WTC11 (cell line): ENCODE data around the gene ZNF135. TPM values are rescaled to one million over a fixed set of nuclear protein-coding genes. Genes with fewer than 3 reads are reported as not detected.

ENCODE experiments used
- ATAC-seq: fragments of 200-7000 bp; cut with Tn5 transposase; 2 replicates; pipeline ENCODE4 v1.10.0; 2021; ENCODE audit warnings: mild to moderate bottlenecking, moderate library complexity
- CTCF ChIA-PET: fragments of 300-600 bp; sonication (Branson Sonifier 250); formaldehyde crosslinking; loops from one replicate; lab custom pipeline; 2021; ENCODE audit warnings: antibody characterized with exemption; lab: Charles Lee
- POLR2A ChIA-PET: fragments of 350-600 bp; sonication (Branson Sonifier 250); formaldehyde crosslinking; loops from one replicate; lab custom pipeline; 2021; ENCODE audit warnings: antibody characterized with exemption; lab: Charles Lee
- DNase-seq: peaks from one replicate; pipeline ENCODE4 v3.0.0; 2021; ENCODE audit warnings: low spot score
- H3K27ac Mint-ChIP-seq: 2 replicates; pipeline ENCODE4 v1.8.0; 2021; ENCODE audit warnings: mixed read lengths
- H3K27me3 Mint-ChIP-seq: 2 replicates; pipeline ENCODE4 v1.8.0; 2021; ENCODE audit warnings: low read depth, mild to moderate bottlenecking, moderate library complexity, mixed read lengths
- H3K36me3 Mint-ChIP-seq: 2 replicates; pipeline ENCODE4 v1.8.0; 2021; ENCODE audit warnings: mixed read lengths
- H3K4me1 Mint-ChIP-seq: 2 replicates; pipeline ENCODE4 v1.8.0; 2022; ENCODE audit warnings: mixed read lengths
- H3K4me3 Mint-ChIP-seq: 2 replicates; pipeline ENCODE4 v1.8.0; 2021; ENCODE audit warnings: mild to moderate bottlenecking, moderate library complexity, mixed read lengths
- H3K9me3 Mint-ChIP-seq: 2 replicates; pipeline ENCODE4 v1.8.0; 2021; ENCODE audit warnings: mixed read lengths
- ATF1 ChIP-seq: sonication (generic); formaldehyde crosslinking; IDR thresholded peaks from 2 replicates; pipeline ENCODE4 v1.8.1; 2023; ENCODE audit warnings: mild to moderate bottlenecking, moderate library complexity, missing genetic modification reagents
- CREB1 ChIP-seq: sonication (generic); formaldehyde crosslinking; IDR thresholded peaks from 2 replicates; pipeline ENCODE4 v1.8.0; 2023; ENCODE audit warnings: mild to moderate bottlenecking, missing genetic modification reagents
- ESRRA ChIP-seq: sonication (generic); formaldehyde crosslinking; IDR thresholded peaks from 2 replicates; pipeline ENCODE4 v1.8.1; 2022; ENCODE audit warnings: mild to moderate bottlenecking, missing genetic modification reagents, borderline replicate concordance
- FOXJ3 ChIP-seq: sonication (generic); formaldehyde crosslinking; IDR thresholded peaks from 2 replicates; pipeline ENCODE4 v1.9.0; 2021; ENCODE audit warnings: missing genetic modification reagents, mild to moderate bottlenecking, borderline replicate concordance
- FOXK1 ChIP-seq: sonication (generic); formaldehyde crosslinking; IDR thresholded peaks from 2 replicates; pipeline ENCODE4 v1.8.0; 2022; ENCODE audit warnings: mild to moderate bottlenecking, moderate library complexity, missing genetic modification reagents
- FOXP1 ChIP-seq: sonication (generic); formaldehyde crosslinking; IDR thresholded peaks from 2 replicates; pipeline ENCODE4 v1.8.0; 2022; ENCODE audit warnings: missing genetic modification reagents, mild to moderate bottlenecking, moderate library complexity, borderline replicate concordance
- KAT7 ChIP-seq: sonication (generic); formaldehyde crosslinking; IDR thresholded peaks from 2 replicates; pipeline ENCODE4 v1.8.1; 2023; ENCODE audit warnings: missing genetic modification reagents, mild to moderate bottlenecking, borderline replicate concordance
- SP1 ChIP-seq: sonication (generic); formaldehyde crosslinking; conservative IDR thresholded peaks from 2 replicates; pipeline ENCODE4 v1.8.1; 2022; ENCODE audit warnings: missing genetic modification reagents
- TP53 ChIP-seq: sonication (generic); formaldehyde crosslinking; IDR thresholded peaks from 2 replicates; pipeline ENCODE4 v1.8.1; 2023; ENCODE audit warnings: mild to moderate bottlenecking, missing genetic modification reagents
- ZNF219 ChIP-seq: sonication (generic); formaldehyde crosslinking; IDR thresholded peaks from 2 replicates; pipeline ENCODE4 v1.8.0; 2023; ENCODE audit warnings: missing genetic modification reagents, mild to moderate bottlenecking, borderline replicate concordance
- ZNF416 ChIP-seq: fragments of 250-450 bp; sonication (Bioruptor Pico); IDR thresholded peaks from 2 replicates; pipeline ENCODE4 v1.9.0; 2021; ENCODE audit warnings: mild to moderate bottlenecking, inconsistent platforms
- total RNA-seq: library from RNA; stranded (reverse); gene quantifications from 3 replicates; pipeline ENCODE4 v1.2.3, GENCODE V29; 2021
- TF ChIP-seq, protein P1 (sequence below): sonication (generic); formaldehyde crosslinking; IDR thresholded peaks from 2 replicates; pipeline ENCODE4 v1.8.1; 2022; ENCODE audit warnings: low read depth, mild to moderate bottlenecking, moderate library complexity, missing genetic modification reagents, borderline replicate concordance
- TF ChIP-seq, protein P2 (sequence below): fragments of 250-450 bp; sonication (Bioruptor Pico); conservative IDR thresholded peaks from 2 replicates; pipeline ENCODE4 v1.9.0; 2021; ENCODE audit warnings: mild to moderate bottlenecking
- TF ChIP-seq, protein P3 (sequence below): sonication (generic); formaldehyde crosslinking; IDR thresholded peaks from 2 replicates; pipeline ENCODE4 v1.8.1; 2022; ENCODE audit warnings: low read depth, missing genetic modification reagents, borderline replicate concordance
- TF ChIP-seq, protein P4 (sequence below): sonication (generic); formaldehyde crosslinking; IDR thresholded peaks from 2 replicates; pipeline ENCODE4 v1.8.1; 2023; ENCODE audit warnings: mild to moderate bottlenecking, missing genetic modification reagents
- TF ChIP-seq, protein P5 (sequence below): sonication (generic); formaldehyde crosslinking; IDR thresholded peaks from 2 replicates; pipeline ENCODE4 v1.8.0; 2023; ENCODE audit warnings: mild to moderate bottlenecking, missing genetic modification reagents
- TF ChIP-seq, protein P6 (sequence below): sonication (generic); formaldehyde crosslinking; IDR thresholded peaks from 2 replicates; pipeline ENCODE4 v1.8.1; 2022; ENCODE audit warnings: mild to moderate bottlenecking, moderate library complexity, missing genetic modification reagents

The ZNF135 gene
- total RNA-seq, 1 experiment from 2014 or later: 5.6 TPM

DNA sequence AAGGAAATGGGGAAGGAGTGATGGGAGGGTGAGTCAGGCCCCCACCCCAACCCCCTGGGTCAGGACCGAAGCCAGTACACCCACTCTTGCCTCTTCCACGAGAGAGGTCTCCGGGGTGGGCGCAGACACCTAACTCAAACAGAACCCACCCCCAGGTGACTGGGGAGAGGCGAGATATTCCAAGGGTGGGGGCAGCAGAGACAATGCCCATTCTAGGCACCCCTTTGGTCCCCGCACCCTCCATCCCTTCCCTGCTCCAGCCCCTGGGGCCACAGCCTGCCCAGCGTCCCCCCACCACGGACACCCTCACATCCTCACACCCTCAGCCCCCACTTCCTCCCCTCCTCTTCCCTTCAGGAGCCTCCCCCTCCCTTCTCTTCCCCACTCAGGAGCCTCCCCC lies 38.3 kb downstream of the ZNF135 start:
- POLR2A ChIA-PET: interaction anchor here (1.2 to 2.0 kb wide), 4 partner anchors 38 to 94 kb away, joined by 3 to 16 read pairs (median 4); partner anchors contain the start of genes ZNF135 and ZNF606
- Mint-ChIP-seq H3K4me3 (peak overlapping the region; percentile 73), H3K36me3 (0 out of 2 replicates have a peak, but pooled peaks cover 3% of the 10 kb centered on the region), H3K27me3 (no peaks in the 10 kb centered on the region), H3K9me3 (peaks cover 6% of the 10 kb centered on the region), H3K4me1 (peaks cover 12% of the 10 kb centered on the region), H3K27ac (peak overlapping the region; percentile 91)
- TF ChIP-seq KAT7 (CRISPR knock-in tag) (no peak), ESRRA (CRISPR knock-in tag) (no peak)
- no peak for ATAC-seq
- CTCF ChIA-PET: interaction anchor here (0.8 kb wide), 1 partner anchor 42 kb away, joined by 3 read pairs; no protein-coding TSS in a partner anchor
- DNase-seq: no peak

DNA sequence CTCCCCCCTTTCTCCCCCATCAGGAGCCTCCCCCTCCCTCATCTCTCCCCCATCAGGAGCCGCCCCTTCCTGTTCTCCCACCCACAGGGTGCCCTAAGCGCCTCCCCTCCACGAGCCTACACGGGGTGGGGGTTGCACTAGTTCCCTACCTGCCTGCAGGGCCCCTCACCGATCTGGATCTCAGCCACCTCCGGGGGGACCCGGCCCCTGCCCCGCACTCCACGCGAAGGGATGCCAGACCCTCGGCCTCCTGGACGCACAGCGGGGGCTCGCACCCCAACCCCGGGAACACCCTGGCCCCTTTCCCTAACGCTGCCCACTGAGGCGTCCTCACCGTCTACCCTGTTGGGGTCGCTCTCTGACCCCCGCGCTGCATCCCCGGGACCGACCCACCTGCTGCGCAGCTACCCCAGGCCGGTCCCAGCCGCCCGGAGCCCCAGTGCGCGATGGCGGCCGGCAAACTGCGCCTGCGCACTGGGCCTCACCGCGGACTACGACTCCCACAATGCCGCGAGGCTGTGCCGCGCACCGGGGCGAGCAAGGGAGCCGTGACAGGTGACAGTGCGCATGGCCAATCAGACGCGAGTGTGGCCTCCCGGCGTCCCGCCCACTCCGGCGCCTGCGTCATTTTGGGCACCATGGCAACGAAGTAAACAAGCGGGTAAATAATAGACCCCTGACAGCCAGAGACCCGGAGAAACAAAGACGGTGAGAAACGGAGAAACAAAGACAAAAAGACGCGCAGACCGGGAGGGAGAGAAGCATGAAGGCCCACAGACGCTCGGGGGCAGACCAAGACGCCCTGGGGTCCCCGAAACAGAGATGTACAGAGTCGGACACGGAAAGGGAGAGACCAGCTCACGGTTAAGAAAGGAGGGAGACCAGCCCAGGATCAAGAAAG lies 38.9 kb downstream of the ZNF135 start, which contains the start of gene ZSCAN18:
ZSCAN18 (minus strand) TSS at position 451 of the 901 bp plus-strand sequence. CDS start 7,964 bp downstream, outside the sequence.
- peak within 1 kb of the TSS; percentile 100 for H3K27ac Mint-ChIP-seq
- POLR2A ChIA-PET: interaction anchor here (1.2 to 2.0 kb wide), 4 partner anchors 39 to 95 kb away, joined by 3 to 16 read pairs (median 4); partner anchors contain the start of genes ZNF135 and ZNF606
- ATAC-seq (peak; percentile 97), DNase-seq (peak; percentile 99)
- H3K4me3 Mint-ChIP-seq: peak within 1 kb of the TSS; percentile 73
- peaks cover 12% of the 10 kb centered on the region for H3K4me1 Mint-ChIP-seq
- CTCF ChIA-PET: interaction anchor here (1.3 to 1.5 kb wide), 3 partner anchors 39 to 76 kb away, joined by 3 read pairs; partner anchors contain the start of gene ZNF135
- H3K27me3 Mint-ChIP-seq: no peaks in the 10 kb centered on the region
- 0 out of 2 replicates have a peak, but pooled peaks cover 3% of the 10 kb centered on the region for H3K36me3 Mint-ChIP-seq
- H3K9me3 Mint-ChIP-seq: peaks cover 10% of the 10 kb centered on the region
- TF ChIP-seq ZNF416 (peak; percentile 75; the same call in 1 of the 2 replicates), FOXJ3 (CRISPR knock-in tag) (0 out of 2 replicates have a peak, but pooled peaks have one; percentile 87), SP1 (CRISPR knock-in tag) (peak; percentile 89), FOXK1 (CRISPR knock-in tag) (peak; percentile 91), KAT7 (CRISPR knock-in tag) (no peak), TP53 (CRISPR knock-in tag) (no peak), ATF1 (CRISPR knock-in tag) (no peak), FOXP1 (CRISPR knock-in tag) (no peak), ZNF219 (CRISPR knock-in tag) (no peak; the same call in 1 of the 2 replicates), CREB1 (CRISPR knock-in tag) (no peak)
- TF ChIP-seq, protein P1, sequence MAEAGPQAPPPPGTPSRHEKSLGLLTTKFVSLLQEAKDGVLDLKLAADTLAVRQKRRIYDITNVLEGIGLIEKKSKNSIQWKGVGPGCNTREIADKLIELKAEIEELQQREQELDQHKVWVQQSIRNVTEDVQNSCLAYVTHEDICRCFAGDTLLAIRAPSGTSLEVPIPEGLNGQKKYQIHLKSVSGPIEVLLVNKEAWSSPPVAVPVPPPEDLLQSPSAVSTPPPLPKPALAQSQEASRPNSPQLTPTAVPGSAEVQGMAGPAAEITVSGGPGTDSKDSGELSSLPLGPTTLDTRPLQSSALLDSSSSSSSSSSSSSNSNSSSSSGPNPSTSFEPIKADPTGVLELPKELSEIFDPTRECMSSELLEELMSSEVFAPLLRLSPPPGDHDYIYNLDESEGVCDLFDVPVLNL (CRISPR knock-in tag): no peak
- TF ChIP-seq, protein P2, sequence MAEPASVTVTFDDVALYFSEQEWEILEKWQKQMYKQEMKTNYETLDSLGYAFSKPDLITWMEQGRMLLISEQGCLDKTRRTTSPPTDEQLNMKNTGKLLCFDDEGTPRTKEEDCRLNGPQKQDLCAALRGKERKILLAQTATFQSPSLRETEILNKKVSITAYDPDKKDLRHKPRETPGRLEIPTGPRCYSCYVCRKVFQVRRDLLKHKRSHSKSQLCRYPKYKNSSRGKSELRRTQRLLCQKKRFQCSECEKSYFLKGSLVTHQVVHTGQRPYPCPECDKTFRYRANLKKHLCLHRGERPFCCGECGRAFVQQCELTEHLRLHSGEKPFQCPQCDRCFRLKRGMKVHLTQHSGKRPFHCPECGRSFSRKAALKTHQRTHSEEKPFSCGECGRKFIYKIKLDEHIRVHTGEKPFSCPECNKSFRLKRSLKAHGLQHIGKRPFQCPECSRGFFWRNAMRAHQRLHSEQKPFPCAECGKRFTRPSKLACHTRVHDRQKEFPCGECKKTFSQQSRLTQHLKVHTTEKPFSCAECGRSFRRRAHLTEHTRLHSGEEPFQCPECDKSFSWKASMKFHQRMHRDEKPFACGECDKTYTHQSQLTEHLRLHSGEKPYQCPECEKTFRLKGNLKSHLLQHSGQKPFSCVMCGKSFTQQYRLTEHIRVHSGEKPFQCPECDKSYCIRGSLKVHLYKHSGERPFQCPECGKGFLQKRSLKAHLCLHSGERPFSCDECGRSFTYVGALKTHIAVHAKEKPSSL: no peak
- TF ChIP-seq, protein P3, sequence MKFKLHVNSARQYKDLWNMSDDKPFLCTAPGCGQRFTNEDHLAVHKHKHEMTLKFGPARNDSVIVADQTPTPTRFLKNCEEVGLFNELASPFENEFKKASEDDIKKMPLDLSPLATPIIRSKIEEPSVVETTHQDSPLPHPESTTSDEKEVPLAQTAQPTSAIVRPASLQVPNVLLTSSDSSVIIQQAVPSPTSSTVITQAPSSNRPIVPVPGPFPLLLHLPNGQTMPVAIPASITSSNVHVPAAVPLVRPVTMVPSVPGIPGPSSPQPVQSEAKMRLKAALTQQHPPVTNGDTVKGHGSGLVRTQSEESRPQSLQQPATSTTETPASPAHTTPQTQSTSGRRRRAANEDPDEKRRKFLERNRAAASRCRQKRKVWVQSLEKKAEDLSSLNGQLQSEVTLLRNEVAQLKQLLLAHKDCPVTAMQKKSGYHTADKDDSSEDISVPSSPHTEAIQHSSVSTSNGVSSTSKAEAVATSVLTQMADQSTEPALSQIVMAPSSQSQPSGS (CRISPR knock-in tag): no peak
- TF ChIP-seq, protein P4, sequence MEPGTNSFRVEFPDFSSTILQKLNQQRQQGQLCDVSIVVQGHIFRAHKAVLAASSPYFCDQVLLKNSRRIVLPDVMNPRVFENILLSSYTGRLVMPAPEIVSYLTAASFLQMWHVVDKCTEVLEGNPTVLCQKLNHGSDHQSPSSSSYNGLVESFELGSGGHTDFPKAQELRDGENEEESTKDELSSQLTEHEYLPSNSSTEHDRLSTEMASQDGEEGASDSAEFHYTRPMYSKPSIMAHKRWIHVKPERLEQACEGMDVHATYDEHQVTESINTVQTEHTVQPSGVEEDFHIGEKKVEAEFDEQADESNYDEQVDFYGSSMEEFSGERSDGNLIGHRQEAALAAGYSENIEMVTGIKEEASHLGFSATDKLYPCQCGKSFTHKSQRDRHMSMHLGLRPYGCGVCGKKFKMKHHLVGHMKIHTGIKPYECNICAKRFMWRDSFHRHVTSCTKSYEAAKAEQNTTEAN (CRISPR knock-in tag): no peak
- TF ChIP-seq, protein P5, sequence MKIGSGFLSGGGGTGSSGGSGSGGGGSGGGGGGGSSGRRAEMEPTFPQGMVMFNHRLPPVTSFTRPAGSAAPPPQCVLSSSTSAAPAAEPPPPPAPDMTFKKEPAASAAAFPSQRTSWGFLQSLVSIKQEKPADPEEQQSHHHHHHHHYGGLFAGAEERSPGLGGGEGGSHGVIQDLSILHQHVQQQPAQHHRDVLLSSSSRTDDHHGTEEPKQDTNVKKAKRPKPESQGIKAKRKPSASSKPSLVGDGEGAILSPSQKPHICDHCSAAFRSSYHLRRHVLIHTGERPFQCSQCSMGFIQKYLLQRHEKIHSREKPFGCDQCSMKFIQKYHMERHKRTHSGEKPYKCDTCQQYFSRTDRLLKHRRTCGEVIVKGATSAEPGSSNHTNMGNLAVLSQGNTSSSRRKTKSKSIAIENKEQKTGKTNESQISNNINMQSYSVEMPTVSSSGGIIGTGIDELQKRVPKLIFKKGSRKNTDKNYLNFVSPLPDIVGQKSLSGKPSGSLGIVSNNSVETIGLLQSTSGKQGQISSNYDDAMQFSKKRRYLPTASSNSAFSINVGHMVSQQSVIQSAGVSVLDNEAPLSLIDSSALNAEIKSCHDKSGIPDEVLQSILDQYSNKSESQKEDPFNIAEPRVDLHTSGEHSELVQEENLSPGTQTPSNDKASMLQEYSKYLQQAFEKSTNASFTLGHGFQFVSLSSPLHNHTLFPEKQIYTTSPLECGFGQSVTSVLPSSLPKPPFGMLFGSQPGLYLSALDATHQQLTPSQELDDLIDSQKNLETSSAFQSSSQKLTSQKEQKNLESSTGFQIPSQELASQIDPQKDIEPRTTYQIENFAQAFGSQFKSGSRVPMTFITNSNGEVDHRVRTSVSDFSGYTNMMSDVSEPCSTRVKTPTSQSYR: 0 out of 2 replicates have a peak, but pooled peaks have one; percentile 38
- TF ChIP-seq, protein P6, sequence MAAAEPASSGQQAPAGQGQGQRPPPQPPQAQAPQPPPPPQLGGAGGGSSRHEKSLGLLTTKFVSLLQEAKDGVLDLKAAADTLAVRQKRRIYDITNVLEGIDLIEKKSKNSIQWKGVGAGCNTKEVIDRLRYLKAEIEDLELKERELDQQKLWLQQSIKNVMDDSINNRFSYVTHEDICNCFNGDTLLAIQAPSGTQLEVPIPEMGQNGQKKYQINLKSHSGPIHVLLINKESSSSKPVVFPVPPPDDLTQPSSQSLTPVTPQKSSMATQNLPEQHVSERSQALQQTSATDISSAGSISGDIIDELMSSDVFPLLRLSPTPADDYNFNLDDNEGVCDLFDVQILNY (CRISPR knock-in tag): no peak
